Prostate gland (tissue), 2 donors: ENCODE data around the gene TSACC. TPM values are rescaled to one million over a fixed set of nuclear protein-coding genes. Genes with fewer than 3 reads are reported as not detected.
"Not testable (repeated sequence)": the region's sequence is repeated elsewhere in the genome, so short reads cannot be mapped to it uniquely, and the experiment has no call there.

Experiments
- DNase-seq: peaks from one replicate; pipeline ENCODE4 v3.0.0-alpha.2; 2019; ENCODE audit warnings: low spot score
- H3K27ac ChIP-seq, 2 donors: fragments of 200-600 bp; sonication (generic); 2 replicates each; pipeline ENCODE4 v1.5.1; 2017 to 2019
- H3K27me3 ChIP-seq: fragments of 200-600 bp; sonication (generic); replicated peaks from 2 replicates; pipeline ENCODE4 v1.5.1; 2019; ENCODE audit not compliant: insufficient read depth
- H3K36me3 ChIP-seq, 2 donors: fragments of 200-600 bp; sonication (generic); 1 replicate in 1 of 2; 2 replicates in 1 of 2; pipeline versions ENCODE4 v1.5.1 to v1.8.1; 2017 to 2019
- H3K4me1 ChIP-seq: fragments of 200-600 bp; sonication (generic); replicated peaks from 2 replicates; pipeline ENCODE4 v1.5.1; 2019
- H3K4me3 ChIP-seq, 2 donors: fragments of 200-600 bp; sonication (generic); 2 replicates each; pipeline ENCODE4 v1.5.1; 2017 to 2019
- H3K9me3 ChIP-seq: fragments of 200-600 bp; sonication (generic); 2 replicates; pipeline ENCODE4 v1.5.1; 2017
- CTCF ChIP-seq, 4 experiments: fragments of 200-600 bp in 2 of 4; fragments of 450-650 bp in 2 of 4; sonication (generic) in 2 of 4; IDR thresholded peaks; 1 replicate in 3 of 4; 2 replicates in 1 of 4; pipeline ENCODE4 v1.5.1; 2016 to 2019; ENCODE audit warnings: antibody characterized with exemption in 4 of 4, mild to moderate bottlenecking in 2 of 4, moderate library complexity in 2 of 4
- POLR2A ChIP-seq: fragments of 450-650 bp; IDR thresholded peaks from one replicate; pipeline ENCODE4 v1.6.1; 2016; ENCODE audit warnings: antibody characterized with exemption, mild to moderate bottlenecking
- POLR2AphosphoS5 ChIP-seq: sonication (generic); formaldehyde crosslinking; IDR thresholded peaks from one replicate; pipeline ENCODE4 v1.6.1; 2017; ENCODE audit warnings: antibody characterized with exemption
- WGBS: methylation state at CpG from one replicate; pipeline ENCODE4 v1.1.5; 2018; 5-methylcytosine and 5-hydroxymethylcytosine counted together
- intact Hi-C: fragments of 100-400 bp; cut with DNase I; formaldehyde crosslinking; loops from one replicate; pipeline ENCODE4 v1.14.2; 2022
- total RNA-seq, 2 donors: library from RNA; depleted of rRNA; stranded (reverse); fragments of >200 nt; gene quantifications; one replicate each; pipeline ENCODE4 v1.1.0, GENCODE V29; 2016

Gene TSACC
- total RNA-seq, 2 donors from 2014 or later = 58.7 TPM; not detected in 1

GRCh38 chr1:156310962-156311361 is 27.4 kb upstream of the TSACC start:
- Histone ChIP-seq H3K9me3 (no peaks in the 10 kb centered on the region), H3K27me3 (no peaks in the 10 kb centered on the region), H3K4me1 (no peaks in the 10 kb centered on the region), H3K4me3 (no peak overlapping the region), H3K27ac (peak overlapping the region in 1 of 2 donors; percentile 13), H3K36me3 (peaks cover 3 to 5% of the 10 kb centered on the region in 2 donors)
- WGBS = 60% methylated on average over 6 of the region's 6 CpGs
- peak; percentile 71 for DNase-seq
- peak; percentile 64 for TF ChIP-seq POLR2AphosphoS5
- no peak for TF ChIP-seq POLR2A
- intact Hi-C loops = no loop called here

DNA sequence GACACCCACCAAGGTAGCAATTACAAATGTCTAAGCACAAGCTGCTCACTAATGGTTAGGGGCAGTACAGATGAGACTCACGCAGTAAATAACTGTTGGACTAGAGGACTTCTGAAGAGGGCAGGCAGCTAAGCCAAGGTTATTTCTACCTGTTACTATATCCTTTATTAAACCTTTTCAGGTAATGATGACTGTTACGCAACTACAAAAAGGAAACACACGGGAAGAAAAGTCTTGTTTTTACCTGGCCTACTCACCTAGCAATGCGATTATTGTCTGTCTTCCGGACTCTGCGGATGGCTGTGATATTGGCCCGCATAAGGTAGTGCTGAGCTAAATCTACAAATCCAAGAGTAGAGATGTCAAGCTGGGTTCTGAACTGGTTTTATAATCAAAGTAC is 21.4 kb upstream of the TSACC start:
- no peak for DNase-seq
- peaks cover 16 to 42% of the 10 kb centered on the region in 2 donors for H3K36me3 ChIP-seq
- H3K9me3 ChIP-seq = no peaks in the 10 kb centered on the region
- no peak overlapping the region for H3K27ac ChIP-seq
- intact Hi-C loops = no loop called here
- H3K4me1 ChIP-seq = no peaks in the 10 kb centered on the region
- TF ChIP-seq POLR2AphosphoS5 (no peak), CTCF (IDR thresholded peaks at IDR 0.05) (no peak), POLR2A (no peak)
- no peak overlapping the region for H3K4me3 ChIP-seq
- no peaks in the 10 kb centered on the region for H3K27me3 ChIP-seq
- WGBS = 87% methylated on average over 7 of the region's 7 CpGs

DNA sequence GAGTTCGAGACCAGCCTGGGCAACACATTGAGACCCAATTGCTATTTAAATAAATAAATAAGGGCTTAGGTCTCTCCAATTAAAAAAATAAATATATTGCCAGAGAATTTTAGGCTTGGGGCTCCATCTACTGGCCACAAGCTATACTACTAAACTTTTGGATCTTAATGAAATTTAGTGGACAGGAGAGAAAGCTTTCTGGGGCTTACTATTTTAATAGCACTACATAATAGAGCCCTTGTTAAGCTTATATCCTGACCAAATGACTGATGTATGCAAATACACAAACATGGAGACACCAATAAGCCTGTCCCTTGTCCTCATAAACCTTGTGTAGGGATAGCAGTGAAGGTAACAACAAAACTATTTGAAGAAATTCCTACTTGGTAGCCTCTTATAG is 18.7 kb upstream of the TSACC start:
- intact Hi-C loops = no loop called here
- Histone ChIP-seq H3K36me3 (peaks cover 26 to 44% of the 10 kb centered on the region in 2 donors), H3K27ac (no peak overlapping the region), H3K4me3 (no peak overlapping the region), H3K27me3 (no peaks in the 10 kb centered on the region), H3K4me1 (no peaks in the 10 kb centered on the region), H3K9me3 (no peaks in the 10 kb centered on the region)
- DNase-seq = no peak
- TF ChIP-seq POLR2AphosphoS5 = no peak
- no peak for TF ChIP-seq POLR2A
- TF ChIP-seq CTCF (IDR thresholded peaks at IDR 0.05) = peak in 3 of 4 experiments; percentile 35 to 55 (median 52)
- 52% methylated on average over 1 of the region's 1 CpG for WGBS

- H3K9me3 ChIP-seq = no peaks in the 10 kb centered on the region
- H3K4me1 ChIP-seq = no peaks in the 10 kb centered on the region
- H3K27ac ChIP-seq = no peak overlapping the region
- intact Hi-C loops = no loop called here
- WGBS = 89% methylated on average over 3 of the region's 3 CpGs
- DNase-seq = no peak
- H3K27me3 ChIP-seq = no peaks in the 10 kb centered on the region
- TF ChIP-seq POLR2A (no peak), CTCF (IDR thresholded peaks at IDR 0.05) (no peak), POLR2AphosphoS5 (no peak)
- H3K4me3 ChIP-seq = no peak overlapping the region
- H3K36me3 ChIP-seq = peaks cover 26 to 44% of the 10 kb centered on the region in 2 donors
Measured at GRCh38 chr1:156320560-156320959, 17.8 kb upstream of the TSACC start.

GRCh38 chr1:156323179-156323578 is 15.1 kb upstream of the TSACC start:
- WGBS = 93% methylated on average over 9 of the region's 9 CpGs
- H3K9me3 ChIP-seq, H3K4me1 ChIP-seq, H3K27me3 ChIP-seq, H3K27ac ChIP-seq, intact Hi-C loops, H3K4me3 ChIP-seq, DNase-seq: not testable (repeated sequence)
- H3K36me3 ChIP-seq = peaks cover 16 to 24% of the 10 kb centered on the region in 2 donors

GRCh38 chr1:156336242-156336641 is 2.1 kb upstream of the TSACC start:
- intact Hi-C loops = no loop called here
- H3K4me3 ChIP-seq = no peak overlapping the region
- H3K36me3 ChIP-seq = no peaks in the 10 kb centered on the region
- no peak for DNase-seq
- H3K9me3 ChIP-seq = no peaks in the 10 kb centered on the region
- TF ChIP-seq POLR2A (no peak), POLR2AphosphoS5 (no peak), CTCF (IDR thresholded peaks at IDR 0.05) (no peak)
- H3K27ac ChIP-seq = no peak overlapping the region
- no peaks in the 10 kb centered on the region for H3K27me3 ChIP-seq
- 84% methylated on average over 4 of the region's 4 CpGs for WGBS
- H3K4me1 ChIP-seq = peaks cover 11% of the 10 kb centered on the region
